GM18907 (cell line): ENCODE results near the gene ELMO1.

Experiments used
- ATAC-seq: cut with Tn5 transposase; IDR thresholded peaks from one replicate; pipeline ENCODE4 v1.9.1; 2021; ENCODE audit warnings: mild to moderate bottlenecking, moderate library complexity; ENCODE audit not compliant: unreplicated experiment

Gene ELMO1

GRCh38 chr7:36942025-36942424, 506.6 kb downstream of the ELMO1 start:
- no peak for ATAC-seq

GRCh38 chr7:36941359-36941758, 507.3 kb downstream of the ELMO1 start:
- no peak for ATAC-seq

GRCh38 chr7:36939816-36940215, 508.8 kb downstream of the ELMO1 start:
- ATAC-seq, result no peak

- ATAC-seq, result no peak
Observed at GRCh38 chr7:36937754-36938563, 510.7 kb downstream of the ELMO1 start.

GRCh38 chr7:36931892-36932291, 516.8 kb downstream of the ELMO1 start:
- ATAC-seq, result no peak

- no peak for ATAC-seq
Observed at GRCh38 chr7:36929791-36930190, 518.9 kb downstream of the ELMO1 start.

- no peak for ATAC-seq
Observed at GRCh38 chr7:36928718-36929117, 519.9 kb downstream of the ELMO1 start.

- ATAC-seq, result no peak
Observed at GRCh38 chr7:36928311-36928710, 520.4 kb downstream of the ELMO1 start.

- ATAC-seq, result no peak
Observed at GRCh38 chr7:36925691-36926090, 523.0 kb downstream of the ELMO1 start.

GRCh38 chr7:36925207-36925606, 523.5 kb downstream of the ELMO1 start:
- ATAC-seq, result no peak

GRCh38 chr7:36923943-36924436, 524.7 kb downstream of the ELMO1 start:
- no peak for ATAC-seq

- no peak for ATAC-seq
Observed at GRCh38 chr7:36923185-36923584, 525.5 kb downstream of the ELMO1 start.

GRCh38 chr7:36920433-36920832, 528.2 kb downstream of the ELMO1 start:
- no peak for ATAC-seq

- no peak for ATAC-seq
Observed at GRCh38 chr7:36919738-36920137, 528.9 kb downstream of the ELMO1 start.

- ATAC-seq, result no peak
Observed at GRCh38 chr7:36918591-36918990, 530.1 kb downstream of the ELMO1 start.

- ATAC-seq, result no peak
Observed at GRCh38 chr7:36916619-36917018, 532.0 kb downstream of the ELMO1 start.

- ATAC-seq, result no peak
Observed at GRCh38 chr7:36916116-36916515, 532.5 kb downstream of the ELMO1 start.

- no peak for ATAC-seq
Observed at GRCh38 chr7:36911788-36912187, 536.9 kb downstream of the ELMO1 start.

GRCh38 chr7:36910859-36911258, 537.8 kb downstream of the ELMO1 start:
- no peak for ATAC-seq

- ATAC-seq, result no peak
Observed at GRCh38 chr7:36910401-36910800, 538.3 kb downstream of the ELMO1 start.

- ATAC-seq, result no peak
Observed at GRCh38 chr7:36906956-36907635, 541.6 kb downstream of the ELMO1 start.

GRCh38 chr7:36906448-36906847, 542.2 kb downstream of the ELMO1 start:
- no peak for ATAC-seq
